HepG2 (cell line): ENCODE data around the gene GRAP. TPM values are rescaled to one million over a fixed set of nuclear protein-coding genes. Genes with fewer than 3 reads are reported as not detected.
"Not testable (repeated sequence)": the region's sequence is repeated elsewhere in the genome, so short reads cannot be mapped to it uniquely, and the experiment has no call there.

Source experiments
- ATAC-seq: fragments of 200-7000 bp; cut with Tn5 transposase; 3 replicates; pipeline ENCODE4 v1.9.1; 2020; ENCODE audit warnings: mild to moderate bottlenecking, moderate library complexity
- BruUV-seq: library from RNA; stranded (reverse); fragments of 400-500 nt; replicated peaks from 2 replicates; lab custom pipeline; 2021; lab: Mats Ljungman, UMichigan
- CTCF ChIA-PET: fragments of 300-600 bp; formaldehyde crosslinking; extraction: SDS; loops from one replicate; lab custom pipeline; 2021; ENCODE audit warnings: low total read pairs, inconsistent platforms, low intra/inter-chr PET ratio; lab: Yijun Ruan, JAX
- POLR2A ChIA-PET: fragments of 350-600 bp; sonication (Branson Sonifier 250); formaldehyde crosslinking; loops from one replicate; lab custom pipeline; 2020; ENCODE audit warnings: antibody characterized with exemption, inconsistent platforms; lab: Yijun Ruan, JAX
- DNase-seq: peaks from one replicate; pipeline ENCODE4 v3.0.0-alpha.2; 2015; ENCODE audit warnings: low spot score
- FAIRE-seq: peaks from 3 replicates; lab custom pipeline; 2011; peaks lifted over from hg19 to GRCh38; lab: Jason Lieb, UNC
- H2AFZ ChIP-seq: one replicate; pipeline ENCODE4 v1.6.1; 2011; ENCODE audit warnings: low read length, inconsistent platforms
- H3K27ac ChIP-seq: fragments of 300-600 bp; 3 replicates; pipeline ENCODE4 v1.8.0; 2011; ENCODE audit warnings: mixed run types, mild to moderate bottlenecking, mixed read lengths, low read length, inconsistent platforms; ENCODE audit not compliant: insufficient read depth; ENCODE audit errors: extremely low read length
- H3K27me3 ChIP-seq, 2 experiments: fragments of 200-600 bp in 1 of 2; 2 replicates in 1 of 2; 3 replicates in 1 of 2; pipeline versions ENCODE4 v1.6.0 to v1.8.0; 2011; ENCODE audit warnings: low read length in 2 of 2, mild to moderate bottlenecking in 2 of 2, moderate library complexity in 2 of 2, inconsistent platforms in 1 of 2; ENCODE audit not compliant: insufficient read depth in 2 of 2, control insufficient read depth in 1 of 2
- H3K36me3 ChIP-seq, 2 experiments: fragments of 200-600 bp in 1 of 2; replicated peaks in 1 of 2; 2 replicates in 1 of 2; 3 replicates in 1 of 2; pipeline versions ENCODE4 v1.5.1 to v1.8.0; 2011; ENCODE audit warnings: low read length in 2 of 2, inconsistent platforms in 1 of 2; ENCODE audit not compliant: insufficient read depth in 2 of 2, control insufficient read depth in 1 of 2
- H3K4me1 ChIP-seq: 2 replicates; pipeline ENCODE4 v1.5.1; 2012; ENCODE audit warnings: low read length, inconsistent platforms; ENCODE audit not compliant: insufficient read depth
- H3K4me2 ChIP-seq: 2 replicates; pipeline ENCODE4 v1.6.0; 2011; ENCODE audit warnings: low read depth, low read length, inconsistent platforms
- H3K4me3 ChIP-seq, 3 experiments: fragments of 200-600 bp in 1 of 3; sonication (generic), shearing (Covaris generic) in 1 of 3; replicated peaks in 1 of 3; 2 replicates each; pipeline ENCODE4 v1.5.1; 2011 to 2016; ENCODE audit warnings: low read length in 3 of 3, inconsistent platforms in 2 of 3, low read depth in 2 of 3, mild to moderate bottlenecking in 2 of 3, control low read depth in 1 of 3, mixed read lengths in 1 of 3; ENCODE audit not compliant: insufficient read depth in 1 of 3
- H3K79me2 ChIP-seq: one replicate; pipeline ENCODE4 v1.6.1; 2011; ENCODE audit warnings: low read length, inconsistent platforms; ENCODE audit not compliant: insufficient read depth
- H3K9ac ChIP-seq: 2 replicates; pipeline ENCODE4 v1.6.0; 2011; ENCODE audit warnings: mild to moderate bottlenecking, low read depth, low read length, inconsistent platforms; ENCODE audit not compliant: insufficient read depth
- H3K9me3 ChIP-seq: 2 replicates; pipeline ENCODE4 v1.5.1; 2012; ENCODE audit warnings: mild to moderate bottlenecking, low read length
- H4K20me1 ChIP-seq: 2 replicates; pipeline ENCODE4 v1.6.0; 2011; ENCODE audit warnings: inconsistent platforms, mild to moderate bottlenecking, low read length, moderate library complexity; ENCODE audit not compliant: insufficient read depth
- WGBS: methylation state at CpG from one replicate; pipeline ENCODE4 v1.1.6; 2017; ENCODE audit warnings: low lambda C conversion rate; 5-methylcytosine and 5-hydroxymethylcytosine counted together
- in situ Hi-C: cut with HindIII; loops from 2 replicates; pipeline ENCODE4 v1.10.0; 2017; ENCODE audit warnings: low pct_unique_long_range_greater_than_20kb; ENCODE audit not compliant: extremely low pct_ligation_motif_present
- intact Hi-C: fragments of 100-400 bp; cut with micrococcal nuclease; formaldehyde crosslinking; loops from one replicate; pipeline ENCODE4 v1.10.0; 2022; ENCODE audit not compliant: unreplicated experiment
- polyA plus RNA-seq, 8 experiments: library from polyadenylated mRNA; depleted of rRNA in 3 of 8; stranded (reverse) in 7 of 8; unstranded in 1 of 8; fragments of >200 nt; fragmentation: Illumina TruSeq in 4 of 8; extraction: Trizol in 4 of 8; gene quantifications; 2 replicates each; pipeline versions ENCODE4 v1.2.1 to v1.2.3, GENCODE V29; 2011 to 2016; ENCODE audit warnings: low read depth in 4 of 8, missing spikeins in 1 of 8, mixed read lengths in 1 of 8; ENCODE audit not compliant: insufficient read depth in 1 of 8
- total RNA-seq, 5 experiments: library from RNA; depleted of rRNA; stranded (reverse); fragments of >200 nt; fragmentation: Illumina TruSeq; extraction: Trizol; gene quantifications; 2 replicates each; pipeline ENCODE4 v1.2.3, GENCODE V29; 2016; ENCODE audit warnings: low read depth in 1 of 5

The GRAP gene
- total and polyA plus RNA-seq, 2 of the 13 experiments (the other 11 are each of a cell fraction or from before 2014, with no cell fraction given) = 0.77 to 1.7 TPM

DNA sequence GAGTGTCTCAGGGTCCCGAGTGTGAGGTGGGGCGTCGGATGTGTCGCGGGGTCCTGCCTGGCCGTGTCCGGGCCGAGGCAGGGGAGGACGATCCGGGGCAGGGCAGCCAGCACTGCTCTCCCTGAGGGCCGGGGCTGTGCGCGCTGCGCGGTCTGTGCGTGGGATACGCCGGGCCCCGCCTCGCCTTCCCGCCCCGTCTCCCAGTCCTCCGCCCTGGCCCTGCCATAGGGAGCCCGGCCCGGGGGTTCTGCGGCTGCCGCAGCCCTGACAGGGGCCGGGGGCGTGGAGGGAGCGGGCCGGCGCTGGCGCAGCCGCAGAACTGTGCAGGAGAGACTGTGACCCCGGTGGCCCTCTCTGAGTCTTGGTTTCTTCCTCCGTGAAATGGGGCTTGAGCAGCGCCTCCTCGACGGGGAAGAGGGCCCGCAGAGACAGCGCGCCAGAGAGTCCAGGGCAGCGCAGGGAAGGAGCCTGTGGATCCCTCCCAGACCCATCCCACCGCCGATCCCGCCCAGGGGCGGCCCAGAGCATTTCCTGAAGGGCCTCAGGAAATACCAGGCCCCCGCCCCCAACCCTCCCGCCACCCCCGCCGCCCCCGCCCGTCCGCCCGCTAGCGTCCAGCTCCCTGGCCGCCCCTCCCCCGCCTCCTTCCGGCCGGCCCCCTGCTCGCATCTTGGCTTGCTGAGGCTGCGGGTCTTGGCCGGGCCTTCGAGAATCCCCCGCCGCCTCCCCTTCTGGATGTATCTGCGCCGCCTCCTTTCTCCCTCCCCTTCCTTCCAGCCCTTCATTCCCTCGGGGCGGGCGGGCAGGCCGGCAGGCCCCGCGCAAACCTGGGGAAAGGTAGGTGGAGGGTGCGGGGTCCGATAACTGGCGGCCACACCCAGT is 42.3 kb upstream of the GRAP start:
- intact Hi-C loops, DNase-seq, POLR2A ChIA-PET, H3K79me2 ChIP-seq, H3K27ac ChIP-seq, H3K4me2 ChIP-seq, H3K4me3 ChIP-seq, H3K9ac ChIP-seq, in situ Hi-C loops, CTCF ChIA-PET, H3K4me1 ChIP-seq, H3K36me3 ChIP-seq, FAIRE-seq, H4K20me1 ChIP-seq, H3K9me3 ChIP-seq, H2AFZ ChIP-seq, BruUV-seq, H3K27me3 ChIP-seq: not testable (repeated sequence)
- WGBS = no CpG with 5 or more reads among the region's 77 CpGs
- ATAC-seq = peak; percentile 70

DNA sequence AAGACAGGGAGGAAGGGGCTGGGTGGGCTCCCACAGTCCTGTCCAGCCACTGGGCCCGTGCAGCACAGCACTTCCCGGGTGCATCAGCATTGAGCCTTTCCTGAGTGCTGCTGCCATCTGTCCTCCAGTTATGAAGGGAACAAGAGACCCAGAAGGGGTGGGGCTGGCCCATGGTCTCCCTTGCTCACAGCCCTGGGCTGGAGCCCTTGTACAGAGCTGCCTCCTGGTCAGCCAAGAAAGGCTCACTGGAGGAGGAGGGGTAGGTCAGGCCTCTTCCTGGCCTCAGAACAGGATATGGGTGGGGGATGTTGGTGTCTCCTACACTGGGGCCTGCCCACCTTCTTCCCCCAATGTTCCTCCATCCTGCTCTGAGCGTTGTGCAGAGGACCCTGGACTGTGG is 30.6 kb upstream of the GRAP start:
- H3K36me3 ChIP-seq, H3K9me3 ChIP-seq, H3K27me3 ChIP-seq, H3K4me2 ChIP-seq, H2AFZ ChIP-seq, BruUV-seq, H3K4me3 ChIP-seq, H4K20me1 ChIP-seq, H3K79me2 ChIP-seq, in situ Hi-C loops, H3K27ac ChIP-seq, intact Hi-C loops, CTCF ChIA-PET, FAIRE-seq, DNase-seq, H3K4me1 ChIP-seq, H3K9ac ChIP-seq, POLR2A ChIA-PET: not testable (repeated sequence)
- WGBS = no CpG with 5 or more reads among the region's 3 CpGs
- peak; percentile 52 for ATAC-seq

DNA sequence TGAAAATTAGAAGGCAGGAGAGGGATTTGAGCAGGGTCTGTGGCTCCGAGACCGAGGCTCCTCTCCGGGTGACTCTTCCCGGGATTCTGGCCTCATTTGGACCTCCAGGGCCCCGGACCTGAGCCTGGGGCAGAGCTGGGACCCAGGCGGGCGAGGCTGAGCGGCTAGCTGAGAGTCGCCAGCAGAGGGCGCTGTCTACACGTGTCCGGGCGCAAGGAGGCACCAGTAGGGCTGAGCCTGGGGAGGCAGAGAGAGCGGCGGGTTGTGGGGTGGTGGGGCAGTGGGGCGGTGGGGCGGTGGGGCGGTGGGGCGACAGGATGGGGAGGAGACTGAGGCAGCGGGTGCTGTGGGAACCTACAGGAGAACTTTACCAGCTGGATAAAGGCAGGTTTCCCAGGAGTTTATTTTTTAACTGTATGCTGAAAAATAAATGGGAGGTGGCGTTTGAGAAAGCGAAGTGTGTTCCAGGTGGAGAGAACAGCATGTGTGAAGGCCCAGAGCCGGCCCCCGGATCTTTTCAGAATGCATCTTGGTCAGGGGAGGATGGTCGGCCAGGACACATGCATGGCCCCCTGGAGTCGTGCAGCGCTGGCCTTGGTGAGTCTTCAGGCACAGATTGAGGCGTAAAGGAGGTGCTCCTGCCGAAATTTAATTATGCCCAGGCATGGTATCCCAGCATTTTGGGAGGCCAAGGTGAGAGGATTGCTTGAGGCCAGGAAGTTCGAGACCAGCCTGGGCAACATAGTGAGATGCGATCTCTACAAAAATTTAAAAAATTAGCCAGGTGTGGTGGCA is 29.8 kb upstream of the GRAP start:
- DNase-seq, H3K4me3 ChIP-seq, H4K20me1 ChIP-seq, in situ Hi-C loops, H3K9ac ChIP-seq, H3K27ac ChIP-seq, FAIRE-seq, H3K4me2 ChIP-seq, H3K9me3 ChIP-seq, BruUV-seq, intact Hi-C loops, H3K36me3 ChIP-seq, H3K4me1 ChIP-seq, POLR2A ChIA-PET, H3K27me3 ChIP-seq, H2AFZ ChIP-seq, CTCF ChIA-PET, H3K79me2 ChIP-seq: not testable (repeated sequence)
- 38% methylated on average over 8 of the region's 31 CpGs for WGBS
- ATAC-seq = peak; percentile 93

DNA sequence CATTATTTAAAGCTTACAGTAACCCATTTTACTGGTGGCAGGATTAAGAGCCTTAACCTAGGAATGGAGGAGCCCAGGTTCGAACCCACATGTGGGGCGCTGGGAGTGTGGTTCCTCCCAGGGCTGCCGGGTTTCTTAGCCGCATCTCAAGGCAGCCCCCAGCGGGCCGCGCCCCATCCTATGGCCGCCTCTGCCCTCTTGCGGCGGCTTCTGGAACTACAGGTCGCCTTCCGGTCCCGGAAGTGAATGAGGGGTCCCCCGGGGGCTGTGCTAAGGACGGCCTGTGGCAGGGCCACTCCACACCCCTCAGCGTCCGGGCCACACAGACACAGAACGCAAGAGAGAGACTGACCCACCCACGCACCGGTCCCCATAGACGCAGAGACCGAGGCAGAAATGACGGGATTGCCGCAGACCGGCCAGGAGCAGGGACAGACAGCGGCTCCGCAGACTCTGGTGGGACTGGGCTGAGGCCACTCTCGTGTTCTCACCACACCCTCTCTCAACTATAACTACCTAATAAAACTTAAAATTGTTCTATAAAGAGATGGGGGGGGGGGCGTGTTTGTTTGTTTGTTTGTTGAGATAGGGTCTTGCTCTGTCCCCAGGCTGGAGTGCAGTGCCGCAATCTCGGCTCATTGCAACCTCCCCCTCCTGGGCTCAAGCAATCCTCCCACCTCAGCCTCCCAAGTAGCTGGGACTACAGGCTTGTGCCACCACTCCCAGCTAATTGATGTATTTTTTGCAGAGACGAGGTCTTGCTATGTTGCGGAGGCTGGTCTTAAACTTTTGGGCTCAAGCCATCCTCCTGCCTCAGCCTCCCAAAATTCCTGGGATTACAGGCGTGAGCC is 23.8 kb upstream of the GRAP start:
- H3K27ac ChIP-seq, H3K9me3 ChIP-seq, POLR2A ChIA-PET, H3K27me3 ChIP-seq, H2AFZ ChIP-seq, in situ Hi-C loops, H3K4me1 ChIP-seq, H3K4me3 ChIP-seq, intact Hi-C loops, FAIRE-seq, DNase-seq, H3K4me2 ChIP-seq, H4K20me1 ChIP-seq, H3K36me3 ChIP-seq, H3K79me2 ChIP-seq, H3K9ac ChIP-seq, CTCF ChIA-PET: not testable (repeated sequence)
- BruUV-seq = TSS peak; percentile 98
- WGBS = no CpG with 5 or more reads among the region's 34 CpGs
- ATAC-seq = peak; percentile 93
